BE2C (cell line): Measurements from ENCODE around the gene TOMM20L.

Source experiments
- DNase-seq: peaks from one replicate; pipeline ENCODE4 v3.0.0-alpha.2; 2020
- H3K27me3 ChIP-seq: fragments of 250-450 bp; sonication (Bioruptor Pico); 2 replicates; pipeline ENCODE4 v1.5.1; 2020; ENCODE audit warnings: mild to moderate bottlenecking
- H3K36me3 ChIP-seq: fragments of 250-450 bp; sonication (Bioruptor Pico); 2 replicates; pipeline ENCODE4 v1.5.1; 2020; ENCODE audit warnings: mild to moderate bottlenecking
- H3K4me1 ChIP-seq: fragments of 250-450 bp; sonication (Bioruptor Pico); 2 replicates; pipeline ENCODE4 v1.5.1; 2020
- H3K4me3 ChIP-seq: 2 replicates; pipeline ENCODE4 v1.5.1; 2011; ENCODE audit warnings: low read depth, low read length
- H3K9me3 ChIP-seq: fragments of 250-450 bp; sonication (Bioruptor Pico); 2 replicates; pipeline ENCODE4 v1.5.1; 2020
- CTCF ChIP-seq: IDR thresholded peaks from 2 replicates; pipeline ENCODE4 v1.5.1; 2012; ENCODE audit warnings: mild to moderate bottlenecking, low read depth, low read length

Gene TOMM20L

GRCh38 chr14:58364316-58364715 is 31.4 kb upstream of the TOMM20L start:
- DNase-seq, result no peak
- Histone ChIP-seq H3K4me3 (no peak overlapping the region), H3K27me3 (no peaks in the 10 kb centered on the region), H3K4me1 (no peaks in the 10 kb centered on the region), H3K9me3 (no peaks in the 10 kb centered on the region), H3K36me3 (peaks cover 40% of the 10 kb centered on the region)
- no peak for TF ChIP-seq CTCF

GRCh38 chr14:58367296-58367695 is 28.4 kb upstream of the TOMM20L start:
- Histone ChIP-seq H3K4me3 (no peak overlapping the region), H3K9me3 (no peaks in the 10 kb centered on the region), H3K4me1 (no peaks in the 10 kb centered on the region), H3K27me3 (no peaks in the 10 kb centered on the region), H3K36me3 (peaks cover 31% of the 10 kb centered on the region)
- DNase-seq, result no peak
- no peak for TF ChIP-seq CTCF

DNA sequence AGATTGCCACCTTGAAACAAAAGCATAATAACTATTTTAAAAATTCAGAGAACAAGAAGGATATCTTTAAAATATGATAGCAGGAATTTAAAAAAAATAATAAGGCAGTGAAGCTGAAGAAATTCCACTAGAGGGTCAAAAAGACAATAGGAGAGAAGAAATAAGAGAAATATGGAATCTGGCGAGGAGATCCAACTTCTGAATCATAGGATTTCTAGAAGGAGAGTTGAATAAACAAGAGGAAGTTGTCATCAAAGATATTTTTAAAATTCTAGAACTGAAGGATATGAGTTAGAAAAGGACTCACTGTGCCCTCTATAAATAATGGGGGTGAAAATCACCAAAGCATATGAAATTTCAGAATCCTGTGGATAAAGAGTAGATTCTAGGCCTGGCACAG is 26.8 kb upstream of the TOMM20L start:
- DNase-seq, result no peak
- Histone ChIP-seq H3K4me3 (no peak overlapping the region), H3K36me3 (peaks cover 32% of the 10 kb centered on the region), H3K4me1 (no peaks in the 10 kb centered on the region), H3K9me3 (no peaks in the 10 kb centered on the region), H3K27me3 (no peaks in the 10 kb centered on the region)
- no peak for TF ChIP-seq CTCF

- no peak overlapping the region for H3K4me3 ChIP-seq
- no peaks in the 10 kb centered on the region for H3K9me3 ChIP-seq
- no peak for DNase-seq
- no peaks in the 10 kb centered on the region for H3K27me3 ChIP-seq
- no peaks in the 10 kb centered on the region for H3K4me1 ChIP-seq
- H3K36me3 ChIP-seq, result peaks cover 13% of the 10 kb centered on the region
- TF ChIP-seq CTCF, result no peak
Observed at GRCh38 chr14:58376791-58377190, 18.9 kb upstream of the TOMM20L start.

GRCh38 chr14:58390830-58391229 is 4.9 kb upstream of the TOMM20L start:
- H3K9me3 ChIP-seq, result no peaks in the 10 kb centered on the region

GRCh38 chr14:58395562-58395811 is 243 bp upstream of the TOMM20L start:
- Histone ChIP-seq H3K36me3 (no peaks in the 10 kb centered on the region), H3K27me3 (no peaks in the 10 kb centered on the region), H3K4me3 (peak overlapping the region; percentile 47)

More at GRCh38 chr14:58390830-58391229, 4.9 kb upstream of the TOMM20L start:
- TF ChIP-seq CTCF, result no peak
- no peaks in the 10 kb centered on the region for H3K4me1 ChIP-seq
- no peaks in the 10 kb centered on the region for H3K27me3 ChIP-seq
- H3K36me3 ChIP-seq, result no peaks in the 10 kb centered on the region
- no peak for DNase-seq
- no peak overlapping the region for H3K4me3 ChIP-seq

More at GRCh38 chr14:58395562-58395811, 243 bp upstream of the TOMM20L start:
- H3K4me1 ChIP-seq, result no peaks in the 10 kb centered on the region
- H3K9me3 ChIP-seq, result no peaks in the 10 kb centered on the region; the same call in 1 of the 2 replicates
- DNase-seq, result no peak
- TF ChIP-seq CTCF, result no peak
